H4 (cell line): ENCODE data around the gene GFRAL. TPM values are rescaled to one million over a fixed set of nuclear protein-coding genes. Genes with fewer than 3 reads are reported as not detected.
"Not testable (repeated sequence)": the region's sequence is repeated elsewhere in the genome, so short reads cannot be mapped to it uniquely, and the experiment has no call there.

Source experiments
- DNase-seq: peaks from one replicate; pipeline ENCODE4 v3.0.0-alpha.2; 2015; ENCODE audit warnings: low spot score
- total RNA-seq: library from RNA; depleted of rRNA; stranded (reverse); fragments of >200 nt; shearing (Covaris generic); gene quantifications from 2 replicates; pipeline ENCODE4 v1.2.3, GENCODE V29; 2014; rRNA removed

Gene GFRAL, protein sequence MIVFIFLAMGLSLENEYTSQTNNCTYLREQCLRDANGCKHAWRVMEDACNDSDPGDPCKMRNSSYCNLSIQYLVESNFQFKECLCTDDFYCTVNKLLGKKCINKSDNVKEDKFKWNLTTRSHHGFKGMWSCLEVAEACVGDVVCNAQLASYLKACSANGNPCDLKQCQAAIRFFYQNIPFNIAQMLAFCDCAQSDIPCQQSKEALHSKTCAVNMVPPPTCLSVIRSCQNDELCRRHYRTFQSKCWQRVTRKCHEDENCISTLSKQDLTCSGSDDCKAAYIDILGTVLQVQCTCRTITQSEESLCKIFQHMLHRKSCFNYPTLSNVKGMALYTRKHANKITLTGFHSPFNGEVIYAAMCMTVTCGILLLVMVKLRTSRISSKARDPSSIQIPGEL
- not detected in 2 replicates for total RNA-seq

DNA sequence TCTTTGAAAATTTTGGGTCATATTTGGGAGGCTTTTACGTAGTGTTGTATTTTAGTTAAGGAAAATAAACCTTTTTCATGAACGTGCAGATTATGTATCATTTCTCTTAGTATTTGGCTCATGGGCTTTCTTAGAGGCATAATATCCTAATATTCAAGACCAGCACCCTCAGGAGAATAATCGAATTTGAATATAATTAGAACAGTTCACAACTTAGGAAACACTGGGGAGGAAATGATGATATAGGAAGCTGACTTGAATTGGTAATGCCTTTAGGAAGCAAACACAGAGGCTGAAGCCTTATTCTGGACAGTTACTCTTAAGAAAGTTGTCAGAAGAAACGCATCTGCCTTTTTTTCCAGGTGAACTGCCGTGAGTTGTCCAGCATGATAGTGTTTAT lies at the start of gene GFRAL:
Gene GFRAL (plus strand): TSS at position 301 of the 400 bp plus-strand sequence. CDS start 86 bp downstream, at position 387.
- DNase-seq: no peak

DNA sequence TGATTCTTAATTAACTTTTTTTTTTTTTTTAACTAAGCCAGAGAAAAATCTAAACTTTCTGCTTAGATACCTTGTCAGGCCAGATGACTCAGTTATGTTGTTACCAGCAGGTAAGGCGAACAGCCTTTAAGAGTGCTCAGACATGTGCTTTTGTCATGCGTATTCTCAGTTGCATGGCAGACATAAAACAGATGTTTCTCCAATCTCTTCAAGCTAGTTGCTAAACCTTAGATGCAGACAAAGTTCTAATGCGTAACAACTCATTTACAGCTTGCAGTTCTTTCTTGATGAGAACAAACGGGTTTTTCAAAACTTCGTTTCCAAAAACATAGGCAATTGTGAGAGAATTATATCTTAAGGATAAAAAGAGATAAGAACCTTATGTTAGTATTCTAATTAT lies 49.6 kb upstream of the GFRAL start:
- no peak for DNase-seq

DNA sequence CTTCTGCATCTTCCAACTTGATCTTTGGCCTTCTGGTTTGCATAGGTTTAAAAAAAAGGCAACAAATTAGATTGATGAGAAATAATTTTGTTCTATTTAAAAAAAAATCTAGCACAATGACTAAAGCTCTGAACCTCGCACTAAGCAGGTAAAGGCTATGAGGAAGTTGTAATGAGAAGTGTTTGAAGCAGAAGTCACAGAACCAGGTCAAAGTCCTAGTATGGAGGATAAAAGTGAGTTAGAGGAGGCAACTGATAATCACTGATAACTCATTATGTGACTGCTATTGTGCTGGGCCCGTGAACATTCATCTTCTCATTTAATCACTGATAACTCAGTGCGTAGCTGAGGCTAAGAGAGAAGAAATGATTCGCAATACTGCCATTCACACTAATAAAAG lies 46.1 kb upstream of the GFRAL start:
- DNase-seq: no peak

DNA sequence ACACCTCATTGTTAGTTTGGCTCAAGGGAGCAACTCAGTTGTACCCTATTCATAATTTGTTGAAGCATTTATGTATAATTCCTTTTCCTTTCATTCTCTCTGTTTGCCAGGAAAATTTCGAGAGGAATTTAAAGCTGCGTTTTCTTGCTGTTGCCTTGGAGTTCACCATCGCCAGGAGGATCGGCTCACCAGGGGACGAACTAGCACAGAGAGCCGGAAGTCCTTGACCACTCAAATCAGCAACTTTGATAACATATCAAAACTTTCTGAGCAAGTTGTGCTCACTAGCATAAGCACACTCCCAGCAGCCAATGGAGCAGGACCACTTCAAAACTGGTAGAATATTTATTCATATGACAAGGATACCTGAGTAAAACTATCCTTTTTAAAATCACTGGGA lies 45.2 kb upstream of the GFRAL start:
- DNase-seq: no peak

DNA sequence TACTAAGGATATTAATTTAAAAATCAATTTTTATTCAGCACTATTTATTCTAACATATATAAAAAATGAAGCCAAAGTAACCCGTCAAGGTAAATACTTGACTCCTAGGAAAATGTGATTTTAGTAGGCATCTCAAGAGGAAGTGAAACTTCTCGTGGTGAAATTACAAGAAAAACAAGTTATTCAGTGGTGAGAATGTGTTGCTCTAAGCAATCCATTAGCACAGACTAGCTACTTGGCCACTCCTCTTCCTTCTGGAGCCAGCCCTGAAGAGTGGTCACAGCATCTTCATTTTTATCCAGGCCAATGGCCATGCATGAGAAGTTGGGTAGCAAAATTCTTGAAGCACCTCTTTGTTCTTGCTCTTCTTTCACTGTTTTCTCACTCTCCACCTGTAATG lies 40.4 kb upstream of the GFRAL start:
- no peak for DNase-seq

DNA sequence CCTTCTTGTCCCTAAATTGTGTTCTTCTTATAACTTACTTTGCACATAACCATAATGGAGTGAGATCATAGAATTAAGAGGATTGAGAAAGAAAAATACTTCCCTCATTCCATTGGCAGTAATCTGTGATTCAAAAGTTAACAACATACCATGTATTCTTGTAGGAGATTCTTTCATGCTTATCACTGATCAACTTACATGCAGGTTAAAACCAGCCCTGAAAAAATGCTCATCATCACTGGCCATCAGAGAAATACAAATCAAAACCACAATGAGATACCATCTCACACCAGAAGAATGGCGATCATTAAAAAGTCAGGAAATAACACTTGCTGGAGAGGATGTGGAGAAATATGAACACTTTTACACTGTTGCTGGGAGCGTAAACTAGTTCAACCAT lies 36.5 kb upstream of the GFRAL start:
- no peak for DNase-seq

DNA sequence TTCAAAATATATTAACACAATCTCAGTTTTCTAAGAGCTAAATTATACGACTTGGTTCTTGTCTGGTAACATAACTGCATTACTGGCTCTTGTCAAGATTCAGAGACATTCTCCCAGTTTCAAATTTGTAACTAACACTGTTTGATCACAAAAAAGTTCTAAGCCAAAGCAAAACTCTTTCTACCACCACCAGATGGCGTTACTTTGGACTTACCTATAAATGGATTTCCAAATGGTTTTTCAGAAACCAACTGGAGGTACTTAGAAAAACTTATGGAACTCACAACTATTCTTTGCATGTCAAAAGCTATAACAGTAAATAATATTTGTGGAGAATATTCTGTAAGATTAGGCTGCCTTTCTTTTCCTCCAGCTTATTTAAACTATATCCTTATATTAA lies 34.2 kb upstream of the GFRAL start:
- DNase-seq: peak; percentile 30

DNA sequence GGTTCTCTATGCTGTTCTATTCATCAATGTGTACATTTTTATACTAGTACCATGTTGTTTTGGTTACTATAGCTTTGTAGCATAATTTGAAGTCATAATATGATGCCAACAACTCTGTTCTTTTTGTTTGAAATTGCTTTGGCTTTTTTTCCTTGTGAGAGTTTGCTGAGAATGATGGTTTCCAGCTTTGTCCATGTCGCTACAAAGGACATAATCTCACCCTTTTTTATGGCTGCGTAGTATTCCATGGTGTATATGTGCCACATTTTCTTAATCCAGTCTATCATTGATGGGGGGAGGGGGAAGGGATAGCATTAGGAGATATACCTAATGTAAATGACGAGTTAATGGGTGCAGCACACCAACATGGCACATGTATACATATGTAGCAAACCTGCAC lies 30.1 kb upstream of the GFRAL start:
- not testable (repeated sequence) for DNase-seq

DNA sequence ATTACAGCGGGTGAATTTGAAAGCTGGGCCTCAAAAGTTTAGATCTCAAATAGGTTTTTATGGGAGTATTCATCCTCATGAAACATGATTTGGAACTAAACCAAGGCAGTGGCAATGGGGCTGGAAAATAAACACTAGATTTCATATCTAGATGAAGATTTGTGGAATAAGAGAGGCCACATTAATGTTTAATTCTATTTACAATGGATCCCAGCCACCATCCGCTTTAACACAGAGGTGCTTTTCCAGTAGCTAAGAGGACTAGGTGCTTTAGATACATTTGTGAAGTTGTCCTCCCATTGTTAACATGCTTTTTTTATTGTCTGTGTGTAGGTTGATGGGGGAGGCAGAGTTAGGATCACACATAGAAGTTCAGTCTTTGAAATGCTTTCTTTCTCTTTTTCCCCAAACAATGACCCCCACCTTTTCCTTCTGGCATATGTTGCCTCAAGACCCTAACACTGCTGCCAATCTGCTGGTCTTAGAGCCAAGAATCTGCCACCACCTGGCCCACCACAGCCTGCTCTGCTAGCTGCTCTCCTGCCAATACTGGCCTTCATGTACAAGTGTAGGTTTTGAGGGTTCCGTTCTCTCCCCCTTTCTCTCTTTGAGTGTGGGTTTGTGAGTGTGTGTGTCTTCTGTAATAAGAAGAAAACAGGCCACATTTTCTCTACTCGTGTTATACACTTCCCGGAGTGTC lies 27.8 kb upstream of the GFRAL start:
- no peak for DNase-seq

DNA sequence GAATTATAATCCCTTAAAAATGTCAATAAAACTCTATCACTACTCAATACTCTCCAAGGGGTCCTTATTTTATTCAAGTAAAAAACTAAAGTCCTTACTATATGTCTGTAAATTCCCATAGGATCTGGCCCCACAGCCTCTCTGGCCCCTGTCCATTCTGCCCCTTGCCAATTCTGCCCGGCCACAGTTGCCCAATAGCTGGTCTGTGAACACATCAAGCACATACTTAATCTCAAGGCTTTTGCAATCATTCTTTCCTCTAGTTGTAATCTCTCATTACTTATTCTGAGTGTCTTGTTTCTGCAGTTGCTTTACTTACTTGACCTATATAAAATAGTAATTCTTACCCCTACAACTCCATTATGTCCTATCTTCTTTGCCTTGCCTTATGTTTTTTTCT lies 22.5 kb upstream of the GFRAL start:
- no peak for DNase-seq

DNA sequence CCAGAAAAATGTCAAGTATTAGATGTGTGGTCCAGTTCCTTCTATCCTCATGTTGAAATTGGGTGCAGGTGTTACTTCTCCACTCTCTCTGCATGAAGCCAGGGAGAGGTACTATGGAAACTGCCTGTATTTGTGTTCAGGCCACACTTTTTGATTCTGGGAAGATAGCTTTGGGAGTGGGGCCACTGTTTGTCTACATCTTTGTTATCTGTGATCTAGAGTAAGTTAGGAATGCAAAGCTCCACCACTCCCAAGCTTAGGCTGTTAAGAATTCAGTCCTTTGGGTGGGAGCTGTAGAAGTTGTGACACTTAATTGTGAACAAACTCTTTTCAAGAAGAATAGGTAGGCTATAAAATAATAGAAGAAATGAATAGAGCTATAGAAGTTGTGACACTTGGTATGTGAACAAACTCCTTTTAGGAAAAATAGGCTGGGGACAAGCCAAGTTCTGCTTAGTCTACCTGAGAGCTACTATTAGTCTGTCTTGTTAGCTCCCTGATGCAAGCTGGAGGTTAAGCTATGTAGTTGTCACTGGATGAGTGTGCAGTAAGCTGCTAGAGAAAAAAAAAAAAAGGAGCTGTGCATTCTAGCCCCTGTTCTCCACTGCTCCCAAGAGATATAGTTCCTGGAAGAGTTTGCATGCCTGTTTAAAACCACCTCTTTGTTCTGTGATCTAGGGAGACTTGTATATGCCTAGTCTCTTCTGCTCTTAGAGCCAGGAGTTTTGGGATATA lies 7.1 kb upstream of the GFRAL start:
- no peak for DNase-seq

DNA sequence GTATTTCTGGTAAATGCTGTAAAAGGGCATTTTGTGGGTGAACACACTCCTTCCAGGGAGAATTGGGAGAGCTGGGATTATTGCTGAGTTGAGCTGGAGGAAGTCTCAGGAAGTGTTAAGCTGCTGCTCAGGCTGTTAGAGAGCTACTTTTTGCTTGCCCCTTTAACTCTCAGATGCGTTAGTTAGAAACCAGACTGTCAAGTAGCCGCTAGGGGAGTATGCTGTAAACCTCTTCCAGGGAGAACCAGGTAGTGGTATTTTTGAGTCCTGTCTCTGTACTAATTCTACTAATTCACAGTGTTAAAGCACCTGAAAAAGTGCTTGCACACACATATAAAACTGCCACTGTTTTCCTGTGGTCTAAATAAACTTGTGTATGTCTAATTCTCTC lies 6.6 kb upstream of the GFRAL start:
- DNase-seq: no peak

DNA sequence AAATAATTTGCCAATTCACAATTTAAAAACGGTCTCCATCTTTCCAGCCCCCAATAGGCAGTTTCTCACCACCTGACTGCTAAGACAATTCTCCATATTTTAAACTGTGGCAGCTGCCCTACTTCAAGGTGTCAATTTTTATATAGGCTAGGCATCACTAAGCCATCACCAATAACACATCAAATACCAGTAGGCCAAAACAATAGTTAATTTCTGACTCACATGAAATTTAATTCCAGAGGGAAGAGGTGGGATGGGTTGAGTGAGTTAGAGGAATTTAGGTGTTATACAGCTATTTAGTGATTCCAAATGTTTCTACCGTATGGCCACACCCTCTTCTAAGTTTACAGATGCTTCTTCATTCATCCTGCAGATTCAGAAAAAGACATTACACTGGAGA lies 49.9 kb downstream of the GFRAL start:
- no peak for DNase-seq

DNA sequence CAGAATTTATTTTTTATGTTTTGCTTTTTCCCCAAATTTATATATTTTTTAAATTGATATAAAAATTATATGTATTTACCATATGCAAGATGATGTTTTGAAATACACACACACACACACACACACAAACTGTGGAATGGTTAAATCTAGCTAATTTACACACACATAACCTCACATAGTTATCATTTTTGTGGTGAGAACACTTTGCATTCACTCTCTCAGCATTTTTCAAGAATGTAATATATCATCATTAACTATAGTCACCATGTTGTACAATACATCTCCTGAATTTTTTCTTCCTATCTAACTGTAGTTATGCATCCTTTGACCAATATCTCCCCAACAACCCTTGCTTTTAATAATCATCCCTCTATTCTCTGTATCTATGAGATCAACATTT lies 52.2 kb downstream of the GFRAL start:
- no peak for DNase-seq

DNA sequence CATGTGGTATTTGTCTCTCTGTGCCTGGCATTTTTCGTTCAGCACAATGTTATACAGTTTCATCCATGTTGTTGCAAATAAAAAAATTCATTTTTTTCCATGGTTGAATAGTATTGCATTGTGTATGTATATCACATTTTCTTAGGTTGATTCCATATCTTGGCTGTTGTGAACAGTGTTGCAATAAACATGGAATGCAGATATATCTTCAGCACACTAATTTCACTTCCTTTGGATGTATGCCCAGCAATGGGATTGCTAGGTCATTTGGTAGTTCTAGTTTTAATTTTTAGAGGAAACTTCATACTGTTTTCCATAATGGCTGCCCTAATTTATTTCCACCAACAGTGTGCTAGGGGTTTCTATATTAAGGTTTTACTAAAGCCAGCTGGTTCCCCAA lies 52.6 kb downstream of the GFRAL start:
- no peak for DNase-seq

DNA sequence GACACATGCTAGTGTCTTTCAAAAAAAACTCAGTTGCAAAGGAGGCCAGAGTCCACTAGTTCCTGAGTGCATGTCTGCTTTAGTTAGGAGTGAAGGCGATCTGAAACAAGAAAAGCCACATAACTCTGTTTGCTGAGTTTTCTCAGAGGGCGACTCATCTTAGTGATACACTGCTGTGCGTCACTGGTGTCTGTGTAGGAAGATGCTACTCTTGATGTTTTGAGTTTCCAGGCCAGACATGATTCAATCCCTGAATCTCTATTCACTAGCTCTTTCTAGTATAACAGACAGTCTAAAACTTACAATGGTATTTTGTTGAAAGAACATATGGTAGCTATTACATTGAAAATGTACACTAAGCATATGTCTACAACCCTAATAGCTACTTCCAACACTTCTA lies 60.9 kb downstream of the GFRAL start:
- DNase-seq: no peak

DNA sequence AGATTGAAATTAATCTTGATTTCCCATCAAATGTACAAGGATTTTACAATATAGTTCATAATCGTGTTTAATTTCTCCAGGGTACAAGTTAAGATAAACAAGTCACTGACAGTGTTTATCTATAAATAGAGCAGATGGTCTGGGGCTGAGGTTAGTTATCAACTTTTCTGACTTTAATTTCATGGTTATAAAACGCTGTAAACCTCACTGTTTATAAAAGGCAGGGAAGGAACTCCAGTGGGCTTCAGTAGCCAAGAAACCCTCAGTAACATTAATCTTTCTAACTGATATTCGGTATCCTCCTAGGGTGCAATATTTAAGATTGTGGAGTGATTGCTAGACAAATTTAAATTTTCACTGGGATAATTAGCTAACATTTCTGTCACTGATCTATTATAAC lies 68.6 kb downstream of the GFRAL start:
- peak; percentile 17 for DNase-seq

DNA sequence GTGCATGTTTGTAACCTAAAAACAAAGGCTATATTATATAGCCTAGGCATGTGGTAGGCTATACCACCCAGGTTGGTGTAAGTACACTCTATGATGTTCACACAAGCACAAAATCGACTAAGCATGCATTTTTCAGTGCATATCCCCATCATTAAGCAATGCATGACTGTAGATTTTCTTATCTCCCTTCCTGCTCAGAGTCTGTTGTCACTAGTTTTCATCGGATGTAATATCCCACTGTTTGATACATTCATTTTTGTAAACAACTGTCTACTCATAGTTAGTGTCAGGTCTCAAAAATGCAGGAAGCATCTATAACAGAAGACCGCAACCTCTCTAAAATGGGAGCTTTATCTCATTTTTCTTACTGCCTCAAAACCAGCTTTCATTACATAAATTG lies 70.7 kb downstream of the GFRAL start:
- peak; percentile 14 for DNase-seq

DNA sequence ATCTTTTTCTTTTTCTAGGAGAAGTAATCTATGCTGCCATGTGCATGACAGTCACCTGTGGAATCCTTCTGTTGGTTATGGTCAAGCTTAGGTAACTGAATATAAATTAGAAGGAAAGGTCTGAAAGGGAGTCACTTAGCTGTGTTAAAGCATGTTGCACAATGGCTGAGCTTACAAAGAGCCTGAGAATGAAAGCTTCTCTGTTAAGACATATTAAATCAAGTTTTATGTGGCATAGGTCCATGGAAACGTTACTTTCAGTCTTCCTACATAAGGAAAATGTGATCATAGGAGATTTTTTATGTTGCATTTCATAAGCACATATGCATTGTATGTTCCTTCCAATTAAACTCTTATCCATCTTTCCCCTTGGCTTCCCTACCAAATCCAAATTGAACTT lies 72.1 kb downstream of the GFRAL start:
- DNase-seq: no peak

DNA sequence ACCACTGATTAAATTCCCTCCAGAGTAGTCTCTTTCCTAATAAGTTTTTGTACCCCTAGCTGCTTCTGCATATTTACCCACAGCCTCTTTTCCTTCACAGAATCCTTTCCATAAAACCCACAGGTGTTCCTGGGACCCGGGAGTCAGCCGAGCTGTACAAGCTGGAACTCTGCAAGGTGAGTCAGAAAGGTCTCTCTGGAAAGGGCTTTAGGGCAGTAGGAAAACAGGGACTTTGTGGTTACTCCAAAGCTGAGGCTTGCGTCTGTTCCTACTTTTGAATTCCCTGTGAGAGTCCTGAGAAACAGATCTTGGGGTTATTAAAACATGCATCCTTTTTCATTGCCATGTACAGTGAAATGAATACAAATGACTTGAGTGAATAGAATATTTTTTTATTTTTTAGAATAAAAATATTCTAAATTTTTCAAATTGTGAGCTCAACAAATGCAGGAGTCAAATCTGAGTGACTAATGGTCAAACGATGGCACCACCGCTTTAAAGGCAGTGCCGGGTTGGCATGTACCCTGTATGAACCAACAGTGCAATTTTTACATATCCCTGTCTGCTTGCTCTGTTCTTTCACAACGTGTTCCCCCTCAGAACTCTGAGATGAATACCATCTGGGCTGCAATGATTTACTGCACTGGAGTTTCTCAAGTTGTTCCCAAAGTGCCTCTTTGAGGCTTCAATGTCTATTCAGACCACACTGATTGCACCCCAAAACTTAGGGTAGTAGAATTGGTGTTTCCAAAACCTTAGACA lies 78.4 kb downstream of the GFRAL start:
- DNase-seq: peak; percentile 14

DNA sequence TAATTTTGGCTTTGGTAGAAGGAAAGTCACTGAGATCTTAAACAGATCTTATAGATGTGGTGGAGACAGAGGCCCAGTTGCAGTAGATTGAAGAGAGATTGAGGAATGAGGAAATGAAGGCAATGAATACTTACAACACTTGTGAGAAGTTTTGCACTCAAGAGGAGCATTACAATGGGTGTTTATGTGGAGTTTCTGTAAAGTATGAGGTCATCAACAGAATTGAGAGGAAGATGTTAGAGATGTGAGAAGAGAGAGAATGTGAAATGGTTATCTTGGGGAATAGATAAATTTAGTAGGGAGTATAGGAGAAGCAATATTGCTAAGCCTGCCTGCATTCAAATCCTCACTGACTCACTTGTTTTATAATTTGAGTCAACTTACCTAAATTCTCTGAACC lies 83.4 kb downstream of the GFRAL start:
- no peak for DNase-seq

DNA sequence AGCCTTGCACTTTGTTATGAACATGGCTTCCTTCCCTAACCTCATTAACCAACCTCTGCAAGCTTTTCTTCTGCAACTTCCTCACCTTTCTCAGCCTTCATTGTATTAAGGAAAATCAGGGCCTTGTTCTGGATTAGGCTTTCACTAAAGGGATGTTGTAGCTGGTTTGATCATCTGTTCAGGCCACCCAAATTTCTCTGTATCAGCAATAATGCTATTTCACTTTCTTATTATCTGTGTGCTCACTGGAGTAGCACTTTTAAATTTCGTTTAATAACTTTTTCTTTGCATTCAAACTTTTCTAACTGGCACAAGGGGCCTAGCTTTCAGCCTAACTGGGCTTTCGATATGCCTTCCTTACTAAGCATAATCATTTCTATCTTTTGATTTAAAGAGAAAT lies 96.7 kb downstream of the GFRAL start:
- no peak for DNase-seq
